Keratinocyte (primary cell): ENCODE measurements around the gene OGT. TPM values are rescaled to one million over a fixed set of nuclear protein-coding genes. Genes with fewer than 3 reads are reported as not detected.
"Not testable (repeated sequence)": the region's sequence is repeated elsewhere in the genome, so short reads cannot be mapped to it uniquely, and the experiment has no call there.

Experiments used
- DNase-seq: peaks from one replicate; pipeline ENCODE4 v3.0.0-alpha.2; 2011; ENCODE audit warnings: low read depth, missing footprints, low spot score
- FAIRE-seq: peaks from 2 replicates; lab custom pipeline; 2011; peaks lifted over from hg19 to GRCh38; lab: Jason Lieb, UNC
- H2AFZ ChIP-seq: 2 replicates; pipeline ENCODE4 v1.6.0; 2012; ENCODE audit warnings: low read length, control low read depth, inconsistent platforms; ENCODE audit not compliant: control insufficient read depth
- H3K27ac ChIP-seq: 2 replicates; pipeline ENCODE4 v1.5.1; 2011; ENCODE audit warnings: low read length; ENCODE audit not compliant: control insufficient read depth, insufficient read depth
- H3K27me3 ChIP-seq: 3 replicates; pipeline ENCODE4 v1.6.0; 2011; ENCODE audit warnings: low read length; ENCODE audit not compliant: control insufficient read depth, insufficient read depth; ENCODE audit errors: extremely low read depth
- H3K36me3 ChIP-seq, 2 experiments: 2 replicates in 1 of 2; 3 replicates in 1 of 2; pipeline ENCODE4 v1.5.1; 2011; ENCODE audit warnings: low read length in 2 of 2, mild to moderate bottlenecking in 1 of 2; ENCODE audit not compliant: control insufficient read depth in 2 of 2, insufficient read depth in 2 of 2; ENCODE audit errors: extremely low read depth in 1 of 2
- H3K4me1 ChIP-seq: 3 replicates; pipeline ENCODE4 v1.5.1; 2011; ENCODE audit warnings: low read length; ENCODE audit not compliant: control insufficient read depth, insufficient read depth; ENCODE audit errors: extremely low read depth
- H3K4me2 ChIP-seq: 3 replicates; pipeline ENCODE4 v1.6.0; 2011; ENCODE audit warnings: low read depth, low read length; ENCODE audit not compliant: control insufficient read depth, insufficient read depth; ENCODE audit errors: extremely low read depth
- H3K4me3 ChIP-seq, 3 experiments: fragments of 200-600 bp in 1 of 3; sonication (generic) in 1 of 3; 2 replicates in 2 of 3; 3 replicates in 1 of 3; pipeline ENCODE4 v1.5.1; 2011 to 2016; ENCODE audit warnings: low read length in 3 of 3, mild to moderate bottlenecking in 3 of 3, control low read depth in 2 of 3, inconsistent platforms in 1 of 3, low read depth in 1 of 3, mixed read lengths in 1 of 3, mixed run types in 1 of 3, moderate library complexity in 1 of 3; ENCODE audit not compliant: control insufficient read depth in 2 of 3, insufficient read depth in 2 of 3; ENCODE audit errors: extremely low read depth in 1 of 3
- H3K79me2 ChIP-seq: 2 replicates; pipeline ENCODE4 v1.6.0; 2012; ENCODE audit warnings: low read length; ENCODE audit not compliant: control insufficient read depth, insufficient read depth
- H3K9ac ChIP-seq: 3 replicates; pipeline ENCODE4 v1.6.0; 2011; ENCODE audit warnings: low read length; ENCODE audit not compliant: control insufficient read depth, insufficient read depth; ENCODE audit errors: extremely low read depth
- H3K9me1 ChIP-seq: 3 replicates; pipeline ENCODE4 v1.6.0; 2011; ENCODE audit warnings: low read length; ENCODE audit not compliant: control insufficient read depth, insufficient read depth; ENCODE audit errors: extremely low read depth
- H3K9me3 ChIP-seq: 2 replicates; pipeline ENCODE4 v1.5.1; 2012; ENCODE audit warnings: low read depth, low read length; ENCODE audit not compliant: control insufficient read depth
- H4K20me1 ChIP-seq: 3 replicates; pipeline ENCODE4 v1.6.0; 2011; ENCODE audit warnings: low read length; ENCODE audit not compliant: control insufficient read depth, insufficient read depth; ENCODE audit errors: extremely low read depth
- CTCF ChIP-seq, 3 experiments: IDR thresholded peaks in 1 of 3; conservative IDR thresholded peaks in 1 of 3; optimal IDR thresholded peaks in 1 of 3; 2 replicates in 2 of 3; 3 replicates in 1 of 3; pipeline versions ENCODE3 to v1.5.1; 2011; ENCODE audit warnings: low read length in 3 of 3, mild to moderate bottlenecking in 3 of 3, moderate library complexity in 2 of 3, control low read depth in 1 of 3, inconsistent platforms in 1 of 3; ENCODE audit not compliant: insufficient read depth in 2 of 3; ENCODE audit errors: extremely low read depth in 1 of 3
- EZH2 ChIP-seq: IDR thresholded peaks from one replicate; pipeline ENCODE4 v1.6.1; 2012; ENCODE audit warnings: inconsistent platforms, mild to moderate bottlenecking, low read length, moderate library complexity
- dilution Hi-C: fragments of 300-500 bp; cut with MboI; formaldehyde crosslinking; loops from one replicate; pipeline ENCODE4 v1.7.0; 2020; ENCODE audit warnings: low sequenced_read_pairs; ENCODE audit not compliant: extremely low pct_ligation_motif_present
- polyA plus RNA-seq, 5 experiments: library from polyadenylated mRNA; depleted of rRNA in 3 of 5; stranded (reverse) in 3 of 5; stranded (forward) in 1 of 5; unstranded in 1 of 5; fragments of >200 nt; gene quantifications; 1 replicate in 1 of 5; 2 replicates in 3 of 5; 3 replicates in 1 of 5; pipeline versions ENCODE4 v1.2.1 to v1.2.3, GENCODE V29; 2011 to 2012; ENCODE audit warnings: missing spikeins in 2 of 5, low read depth in 1 of 5, low replicate concordance in 1 of 5

The OGT gene
- polyA plus RNA-seq, 1 donor (not counting 4 experiments of a cell fraction or from before 2014, with no cell fraction given): 136 TPM

DNA sequence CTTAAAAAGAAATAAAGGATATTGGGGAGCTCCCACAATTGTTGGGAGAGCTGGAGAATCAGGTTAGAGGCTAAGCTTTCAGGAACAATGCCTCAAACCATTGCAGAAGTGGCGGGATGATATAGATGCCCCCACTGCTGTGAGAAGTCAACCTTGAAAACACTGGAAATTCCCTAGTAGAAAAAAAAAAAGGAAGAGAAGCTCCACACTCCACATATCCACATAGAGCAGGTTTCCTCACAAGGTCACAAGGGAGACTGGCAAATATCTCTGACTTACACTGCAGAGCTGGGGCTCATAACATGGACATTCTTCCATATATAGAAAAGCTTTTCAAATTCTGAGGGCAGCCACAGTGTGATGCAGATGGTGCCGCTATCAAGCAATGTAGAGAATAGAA is 22.7 kb upstream of the OGT start:
- no peak for FAIRE-seq

GRCh38 chrX:71513731-71514130 is 19.2 kb upstream of the OGT start:
- DNase-seq, H3K27me3 ChIP-seq, H3K4me1 ChIP-seq, H4K20me1 ChIP-seq, H3K4me2 ChIP-seq, H3K9ac ChIP-seq, H3K4me3 ChIP-seq, H3K79me2 ChIP-seq, FAIRE-seq, H3K9me3 ChIP-seq, H3K36me3 ChIP-seq, H3K9me1 ChIP-seq, dilution Hi-C loops, H3K27ac ChIP-seq, H2AFZ ChIP-seq: not testable (repeated sequence)

More for the DNA sequence above, 22.7 kb upstream of the OGT start:
- no peak for TF ChIP-seq EZH2
- no peak for TF ChIP-seq CTCF (optimal IDR thresholded peaks at IDR 0.05 in 1 of 3, IDR thresholded peaks at IDR 0.05 in 1 of 3, conservative IDR thresholded peaks at IDR 0.05 in 1 of 3; ENCODE audit: extremely low read depth in 1 of 3, insufficient read depth in 2 of 3, low read length in 3 of 3)
- DNase-seq: no peak
- no peaks in the 10 kb centered on the region for H3K4me1 ChIP-seq
- H3K27ac ChIP-seq: no peak overlapping the region
- no peaks in the 10 kb centered on the region for H3K9me1 ChIP-seq
- H3K27me3 ChIP-seq: no peaks in the 10 kb centered on the region
- H2AFZ ChIP-seq: no peak overlapping the region
- no peaks in the 10 kb centered on the region for H3K79me2 ChIP-seq
- no peak overlapping the region for H3K4me2 ChIP-seq
- no peak overlapping the region for H3K9ac ChIP-seq
- no peak overlapping the region for H3K4me3 ChIP-seq
- no peaks in the 10 kb centered on the region for H4K20me1 ChIP-seq
- no peaks in the 10 kb centered on the region for H3K36me3 ChIP-seq
- dilution Hi-C loops: no loop called here
- no peaks in the 10 kb centered on the region for H3K9me3 ChIP-seq

DNA sequence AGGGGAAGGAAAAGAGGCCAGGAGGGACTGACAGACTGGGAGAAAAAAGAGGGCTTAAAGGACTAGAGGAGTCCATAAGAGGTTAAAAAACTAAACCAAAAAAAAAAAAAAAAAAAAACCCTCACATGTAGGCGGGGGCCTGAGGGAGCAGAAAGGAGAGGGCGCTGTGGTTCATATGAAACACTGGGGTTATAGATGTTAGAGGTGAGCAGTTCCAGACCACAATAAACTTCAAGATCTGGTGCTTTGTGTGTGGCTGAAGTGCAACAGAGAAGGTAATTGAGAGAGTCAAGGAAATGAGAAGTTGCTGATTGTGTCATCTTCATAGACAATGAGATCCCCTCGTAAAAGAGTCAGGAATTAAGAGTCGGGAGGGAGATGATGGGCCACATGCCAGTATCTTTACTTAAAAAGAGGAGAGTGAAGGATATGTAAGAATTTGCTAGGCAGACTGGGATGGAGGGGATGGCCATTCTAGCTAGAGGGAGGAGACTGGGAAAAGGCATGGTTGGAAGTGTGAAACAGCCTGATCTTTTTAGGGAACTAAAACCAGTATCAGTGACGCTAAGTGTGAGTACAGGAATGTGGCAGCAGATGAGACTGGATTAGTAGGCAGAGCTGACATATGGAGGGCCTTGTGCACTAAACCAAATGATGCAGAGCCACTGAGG is 18.4 kb upstream of the OGT start:
- FAIRE-seq (no peak), DNase-seq (no peak)
- Histone ChIP-seq H3K4me2 (no peak overlapping the region), H2AFZ (no peak overlapping the region), H3K9me1 (no peaks in the 10 kb centered on the region), H3K27me3 (no peaks in the 10 kb centered on the region), H3K4me3 (no peak overlapping the region), H3K79me2 (no peaks in the 10 kb centered on the region), H3K4me1 (no peaks in the 10 kb centered on the region), H3K27ac (no peak overlapping the region), H4K20me1 (no peaks in the 10 kb centered on the region), H3K36me3 (no peaks in the 10 kb centered on the region), H3K9ac (no peak overlapping the region), H3K9me3 (no peaks in the 10 kb centered on the region)
- no peak for TF ChIP-seq EZH2
- TF ChIP-seq CTCF (optimal IDR thresholded peaks at IDR 0.05 in 1 of 3, IDR thresholded peaks at IDR 0.05 in 1 of 3, conservative IDR thresholded peaks at IDR 0.05 in 1 of 3; ENCODE audit: extremely low read depth in 1 of 3, insufficient read depth in 2 of 3, low read length in 3 of 3): no peak
- dilution Hi-C loops: no loop called here
